SU-DHL-6 (cell line): ENCODE measurements around the gene CNTN4.

Experiments
- EZH2phosphoT487 ChIP-seq: fragments of 200-600 bp; sonication (generic), shearing (Covaris generic); conservative IDR thresholded peaks from 2 replicates; pipeline ENCODE4 v1.6.1; 2018; ENCODE audit warnings: mild to moderate bottlenecking, antibody characterized with exemption, low read length, moderate library complexity, mixed read lengths
- TF ChIP-seq, protein P1 (sequence below): fragments of 200-600 bp; sonication (generic); IDR thresholded peaks from one replicate; pipeline ENCODE4 v1.5.1; 2017; ENCODE audit warnings: antibody characterized with exemption, mild to moderate bottlenecking, low read length, moderate library complexity; ENCODE audit not compliant: insufficient read depth, poor library complexity, severe bottlenecking

DNA sequence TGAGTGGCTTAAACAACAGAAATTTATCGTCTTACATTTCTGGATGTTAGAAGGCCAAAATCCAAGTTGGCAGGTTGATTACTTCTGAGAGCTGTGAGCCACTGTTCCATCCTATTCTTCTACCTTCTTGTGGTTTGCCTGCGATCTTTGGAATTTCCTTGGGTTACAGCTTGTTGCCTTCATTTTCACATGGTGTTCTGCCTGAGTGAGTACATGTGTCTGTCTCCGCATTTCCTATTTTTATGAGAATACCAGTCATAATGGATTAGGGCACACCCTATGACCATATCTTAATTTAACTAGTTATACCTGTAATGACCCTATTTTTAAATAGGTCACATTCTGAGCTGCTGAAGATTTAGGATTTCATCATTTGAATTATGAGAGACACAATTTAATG lies 294.3 kb downstream of the CNTN4 start:
- TF ChIP-seq, protein P1, sequence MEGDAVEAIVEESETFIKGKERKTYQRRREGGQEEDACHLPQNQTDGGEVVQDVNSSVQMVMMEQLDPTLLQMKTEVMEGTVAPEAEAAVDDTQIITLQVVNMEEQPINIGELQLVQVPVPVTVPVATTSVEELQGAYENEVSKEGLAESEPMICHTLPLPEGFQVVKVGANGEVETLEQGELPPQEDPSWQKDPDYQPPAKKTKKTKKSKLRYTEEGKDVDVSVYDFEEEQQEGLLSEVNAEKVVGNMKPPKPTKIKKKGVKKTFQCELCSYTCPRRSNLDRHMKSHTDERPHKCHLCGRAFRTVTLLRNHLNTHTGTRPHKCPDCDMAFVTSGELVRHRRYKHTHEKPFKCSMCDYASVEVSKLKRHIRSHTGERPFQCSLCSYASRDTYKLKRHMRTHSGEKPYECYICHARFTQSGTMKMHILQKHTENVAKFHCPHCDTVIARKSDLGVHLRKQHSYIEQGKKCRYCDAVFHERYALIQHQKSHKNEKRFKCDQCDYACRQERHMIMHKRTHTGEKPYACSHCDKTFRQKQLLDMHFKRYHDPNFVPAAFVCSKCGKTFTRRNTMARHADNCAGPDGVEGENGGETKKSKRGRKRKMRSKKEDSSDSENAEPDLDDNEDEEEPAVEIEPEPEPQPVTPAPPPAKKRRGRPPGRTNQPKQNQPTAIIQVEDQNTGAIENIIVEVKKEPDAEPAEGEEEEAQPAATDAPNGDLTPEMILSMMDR = no peak
- no peak for TF ChIP-seq EZH2phosphoT487
